ENCODE measurements around the gene MARCKS. TPM values are rescaled to one million over a fixed set of nuclear protein-coding genes. Genes with fewer than 3 reads are reported as not detected.

The MARCKS gene
- polyA plus RNA-seq, 1 donor from 2014 or later = 369 TPM

DNA sequence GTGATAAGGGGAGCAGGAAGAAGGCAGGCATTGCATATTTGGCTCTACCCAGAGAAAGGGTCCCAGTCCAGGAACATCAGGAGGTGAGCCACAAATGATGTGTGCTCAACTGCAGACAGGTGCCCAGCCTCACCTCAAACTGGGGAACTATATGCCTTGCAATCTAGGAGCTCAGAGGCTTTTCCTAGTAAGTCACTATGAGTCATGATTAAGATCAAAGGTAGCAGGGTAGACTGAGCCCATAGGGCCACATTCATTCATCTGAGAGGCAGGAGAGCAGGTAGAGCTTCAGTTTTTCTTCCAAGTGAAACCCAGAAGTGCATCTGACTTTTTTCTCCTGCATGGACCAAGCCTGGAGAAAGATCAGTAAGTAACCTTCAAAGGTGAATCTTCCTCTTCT, 31.3 kb downstream of the MARCKS start:
- H3K9me3 ChIP-seq (ENCODE audit: low read length) = no peaks in the 10 kb centered on the region
- no peaks in the 10 kb centered on the region for H3K79me2 ChIP-seq (replicated peaks; ENCODE audit: insufficient read depth, low read length)
- no peak overlapping the region for H3K4me2 ChIP-seq (ENCODE audit: low read length)
- no peaks in the 10 kb centered on the region for H3F3A ChIP-seq (ENCODE audit: insufficient read depth, low read length, poor library complexity, severe bottlenecking)
- H3K36me3 ChIP-seq (ENCODE audit: insufficient read depth, low read length) = no peaks in the 10 kb centered on the region
- H3K9me2 ChIP-seq (ENCODE audit: insufficient read depth, low read length) = no peaks in the 10 kb centered on the region
- no peaks in the 10 kb centered on the region for H4K20me1 ChIP-seq (ENCODE audit: insufficient read depth)
- H3K27ac ChIP-seq (ENCODE audit: low read length) = no peak overlapping the region
- no peaks in the 10 kb centered on the region for H3K27me3 ChIP-seq (ENCODE audit: insufficient read depth, low read depth, low read length)
- no peak overlapping the region for H3K4me3 ChIP-seq (ENCODE audit: low read length)
- TF ChIP-seq, protein P1, sequence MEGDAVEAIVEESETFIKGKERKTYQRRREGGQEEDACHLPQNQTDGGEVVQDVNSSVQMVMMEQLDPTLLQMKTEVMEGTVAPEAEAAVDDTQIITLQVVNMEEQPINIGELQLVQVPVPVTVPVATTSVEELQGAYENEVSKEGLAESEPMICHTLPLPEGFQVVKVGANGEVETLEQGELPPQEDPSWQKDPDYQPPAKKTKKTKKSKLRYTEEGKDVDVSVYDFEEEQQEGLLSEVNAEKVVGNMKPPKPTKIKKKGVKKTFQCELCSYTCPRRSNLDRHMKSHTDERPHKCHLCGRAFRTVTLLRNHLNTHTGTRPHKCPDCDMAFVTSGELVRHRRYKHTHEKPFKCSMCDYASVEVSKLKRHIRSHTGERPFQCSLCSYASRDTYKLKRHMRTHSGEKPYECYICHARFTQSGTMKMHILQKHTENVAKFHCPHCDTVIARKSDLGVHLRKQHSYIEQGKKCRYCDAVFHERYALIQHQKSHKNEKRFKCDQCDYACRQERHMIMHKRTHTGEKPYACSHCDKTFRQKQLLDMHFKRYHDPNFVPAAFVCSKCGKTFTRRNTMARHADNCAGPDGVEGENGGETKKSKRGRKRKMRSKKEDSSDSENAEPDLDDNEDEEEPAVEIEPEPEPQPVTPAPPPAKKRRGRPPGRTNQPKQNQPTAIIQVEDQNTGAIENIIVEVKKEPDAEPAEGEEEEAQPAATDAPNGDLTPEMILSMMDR (IDR thresholded peaks at IDR 0.05; ENCODE audit: poor library complexity, severe bottlenecking) = no peak
- no peak overlapping the region for H2AFZ ChIP-seq (ENCODE audit: low read depth, low read length)
- H3K9ac ChIP-seq (ENCODE audit: low read length) = no peak overlapping the region

DNA sequence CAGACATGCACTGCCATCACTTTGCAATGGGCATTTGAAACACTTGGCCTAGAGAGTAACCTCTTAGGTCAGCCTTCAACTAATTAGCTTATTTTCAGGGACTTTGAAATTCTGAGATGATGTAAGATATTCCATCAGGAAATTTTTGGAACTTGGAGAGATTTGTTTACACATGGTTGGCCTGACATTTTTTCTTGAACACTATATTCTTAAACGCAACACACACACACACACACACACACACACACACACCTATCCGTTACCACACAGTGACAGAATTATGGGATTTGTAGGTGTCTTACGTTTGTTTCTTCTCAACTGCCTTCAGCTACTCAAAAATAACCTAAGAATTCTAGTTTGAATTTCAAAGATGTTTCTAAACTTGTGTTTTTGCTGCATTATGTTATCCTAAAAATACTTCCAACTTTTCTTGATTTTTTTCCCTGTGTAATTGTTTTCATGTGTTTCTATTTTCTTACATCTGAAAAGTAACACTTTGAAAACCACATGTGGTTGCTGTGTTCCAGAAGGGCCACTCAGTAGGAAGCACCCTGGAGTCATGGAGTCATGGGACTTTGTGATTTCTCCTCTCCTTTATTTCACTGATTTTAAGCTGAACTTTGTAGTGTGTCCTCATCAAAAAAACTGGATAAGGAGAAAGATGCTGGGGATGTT, 31.9 kb downstream of the MARCKS start:
- no peak overlapping the region for H3K27ac ChIP-seq (ENCODE audit: low read length)
- H3K4me2 ChIP-seq (ENCODE audit: low read length) = no peak overlapping the region
- H3K79me2 ChIP-seq (replicated peaks; ENCODE audit: insufficient read depth, low read length) = no peaks in the 10 kb centered on the region
- no peak overlapping the region for H3K9ac ChIP-seq (ENCODE audit: low read length)
- no peak overlapping the region for H3K4me3 ChIP-seq (ENCODE audit: low read length)
- H3K27me3 ChIP-seq (ENCODE audit: insufficient read depth, low read depth, low read length) = no peaks in the 10 kb centered on the region
- no peaks in the 10 kb centered on the region for H3F3A ChIP-seq (ENCODE audit: insufficient read depth, low read length, poor library complexity, severe bottlenecking)
- no peaks in the 10 kb centered on the region for H3K9me3 ChIP-seq (ENCODE audit: low read length)
- no peaks in the 10 kb centered on the region for H3K9me2 ChIP-seq (ENCODE audit: insufficient read depth, low read length)
- no peaks in the 10 kb centered on the region for H4K20me1 ChIP-seq (ENCODE audit: insufficient read depth)
- no peak for TF ChIP-seq MXI1 (conservative IDR thresholded peaks at IDR 0.05; ENCODE audit: poor library complexity, severe bottlenecking)
- TF ChIP-seq, protein P1 (IDR thresholded peaks at IDR 0.05; ENCODE audit: poor library complexity, severe bottlenecking) = no peak
- no peak for TF ChIP-seq SMC3 (conservative IDR thresholded peaks at IDR 0.05; ENCODE audit: poor library complexity)
- H2AFZ ChIP-seq (ENCODE audit: low read depth, low read length) = no peak overlapping the region
- H3K36me3 ChIP-seq (ENCODE audit: insufficient read depth, low read length) = no peaks in the 10 kb centered on the region

DNA sequence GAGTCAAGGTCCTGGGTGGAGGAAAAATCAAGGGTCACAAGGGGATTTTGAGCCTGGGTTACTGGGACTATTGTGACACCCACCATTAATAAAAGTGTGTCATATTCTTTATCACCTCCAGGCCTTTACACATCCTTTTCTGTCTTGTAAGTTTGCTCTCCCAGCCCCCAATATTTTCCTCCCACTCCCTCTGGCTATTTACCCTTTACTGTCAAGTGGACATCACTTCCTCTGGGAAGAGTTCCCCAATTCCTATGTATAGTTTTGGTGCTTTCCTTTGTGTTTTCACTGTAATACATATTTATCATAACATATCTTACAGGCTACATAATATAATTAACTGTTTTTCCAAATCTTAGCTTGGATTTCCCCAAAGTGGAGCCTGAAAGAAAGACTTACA, 36.3 kb downstream of the MARCKS start:
- Histone ChIP-seq H3K27ac (ENCODE audit: low read length) (no peak overlapping the region), H4K20me1 (ENCODE audit: insufficient read depth) (no peaks in the 10 kb centered on the region), H3K79me2 (replicated peaks; ENCODE audit: insufficient read depth, low read length) (no peaks in the 10 kb centered on the region), H3K36me3 (ENCODE audit: insufficient read depth, low read length) (no peaks in the 10 kb centered on the region), H3K9me3 (ENCODE audit: low read length) (no peaks in the 10 kb centered on the region), H3K9me2 (ENCODE audit: insufficient read depth, low read length) (no peaks in the 10 kb centered on the region), H3K4me3 (ENCODE audit: low read length) (no peak overlapping the region), H3K27me3 (ENCODE audit: insufficient read depth, low read depth, low read length) (no peaks in the 10 kb centered on the region), H3K4me2 (ENCODE audit: low read length) (no peak overlapping the region), H3K9ac (ENCODE audit: low read length) (no peak overlapping the region), H2AFZ (ENCODE audit: low read depth, low read length) (no peak overlapping the region), H3F3A (ENCODE audit: insufficient read depth, low read length, poor library complexity, severe bottlenecking) (no peaks in the 10 kb centered on the region)
- no peak for TF ChIP-seq EP300 (conservative IDR thresholded peaks at IDR 0.05; ENCODE audit: poor library complexity, severe bottlenecking)
